MM.1S (cell line): ENCODE results near the gene RASSF3.

ENCODE experiments used
- DNase-seq: peaks from one replicate; pipeline ENCODE4 v3.0.0-alpha.2; 2015
- H2AFZ ChIP-seq: fragments of 300-600 bp; sonication (generic); 2 replicates; pipeline ENCODE4 v1.6.0; 2016; ENCODE audit warnings: antibody characterized with exemption, low read length
- H3F3A ChIP-seq: fragments of 300-600 bp; sonication (generic); 2 replicates; pipeline ENCODE4 v1.6.1; 2016; ENCODE audit warnings: mild to moderate bottlenecking, antibody characterized with exemption, low read length, moderate library complexity, mixed read lengths; ENCODE audit not compliant: insufficient read depth
- H3K27ac ChIP-seq: fragments of 300-600 bp; sonication (generic); 2 replicates; pipeline ENCODE4 v1.5.1; 2016; ENCODE audit warnings: mild to moderate bottlenecking, low read length
- H3K27me3 ChIP-seq: fragments of 300-600 bp; sonication (generic); replicated peaks from 2 replicates; pipeline ENCODE4 v1.6.0; 2016; ENCODE audit warnings: low read length; ENCODE audit not compliant: insufficient read depth
- H3K36me3 ChIP-seq: fragments of 300-600 bp; sonication (generic); replicated peaks from 2 replicates; pipeline ENCODE4 v1.6.1; 2016; ENCODE audit warnings: mild to moderate bottlenecking, low read length, mixed read lengths; ENCODE audit not compliant: insufficient read depth
- H3K4me1 ChIP-seq: fragments of 300-600 bp; sonication (generic); 2 replicates; pipeline ENCODE4 v1.6.1; 2016; ENCODE audit warnings: low read length, mixed read lengths
- H3K4me2 ChIP-seq: fragments of 300-600 bp; sonication (generic); 2 replicates; pipeline ENCODE4 v1.6.0; 2016; ENCODE audit warnings: low read depth, low read length
- H3K4me3 ChIP-seq: fragments of 300-600 bp; sonication (generic); 2 replicates; pipeline ENCODE4 v1.5.1; 2016; ENCODE audit warnings: low read length, mixed read lengths
- H3K79me2 ChIP-seq: fragments of 300-600 bp; sonication (generic); 2 replicates; pipeline ENCODE4 v1.6.1; 2016; ENCODE audit warnings: mixed run types, low read length, mixed read lengths
- H3K9ac ChIP-seq: fragments of 300-600 bp; sonication (generic); 2 replicates; pipeline ENCODE4 v1.6.1; 2016; ENCODE audit warnings: low read length, mixed read lengths
- H3K9me2 ChIP-seq: fragments of 300-600 bp; sonication (generic); replicated peaks from 2 replicates; pipeline ENCODE4 v1.6.1; 2016; ENCODE audit warnings: mild to moderate bottlenecking, low read length, mixed read lengths; ENCODE audit not compliant: insufficient read depth
- H3K9me3 ChIP-seq: fragments of 300-600 bp; sonication (generic); replicated peaks from 2 replicates; pipeline ENCODE4 v1.6.1; 2016; ENCODE audit warnings: mild to moderate bottlenecking, low read length, mixed read lengths; ENCODE audit not compliant: insufficient read depth
- H4K20me1 ChIP-seq: fragments of 300-600 bp; sonication (generic); 2 replicates; pipeline ENCODE4 v1.6.1; 2016; ENCODE audit warnings: mild to moderate bottlenecking, low read length, moderate library complexity, mixed read lengths; ENCODE audit not compliant: insufficient read depth
- EZH2 ChIP-seq: fragments of 300-600 bp; sonication (generic); optimal IDR thresholded peaks from 2 replicates; pipeline ENCODE3; 2017; ENCODE audit warnings: low read depth, mild to moderate bottlenecking, antibody characterized with exemption, low read length, mixed read lengths
- EZH2phosphoT487 ChIP-seq: fragments of 300-600 bp; sonication (generic); IDR thresholded peaks from 2 replicates; pipeline ENCODE4 v1.6.1; 2018; ENCODE audit warnings: antibody characterized with exemption, low read length
- TF ChIP-seq, protein P1 (sequence below): fragments of 300-600 bp; sonication (generic); IDR thresholded peaks from 2 replicates; pipeline ENCODE4 v1.5.1; 2016; ENCODE audit warnings: antibody characterized with exemption, low read length, mixed read lengths

RASSF3 gene

GRCh38 chr12:64670019-64670418 lies 59.7 kb downstream of the RASSF3 start:
- peaks cover 63% of the 10 kb centered on the region for H3K79me2 ChIP-seq
- H3K4me2 ChIP-seq, result peak overlapping the region; percentile 89
- peak overlapping the region; percentile 64; the same call in 1 of the 2 replicates for H3K9ac ChIP-seq
- H4K20me1 ChIP-seq, result no peaks in the 10 kb centered on the region
- peak overlapping the region; percentile 92; the same call in 1 of the 2 replicates for H3K27ac ChIP-seq
- H3K27me3 ChIP-seq, result no peaks in the 10 kb centered on the region
- no peak for TF ChIP-seq EZH2phosphoT487
- TF ChIP-seq, protein P1, sequence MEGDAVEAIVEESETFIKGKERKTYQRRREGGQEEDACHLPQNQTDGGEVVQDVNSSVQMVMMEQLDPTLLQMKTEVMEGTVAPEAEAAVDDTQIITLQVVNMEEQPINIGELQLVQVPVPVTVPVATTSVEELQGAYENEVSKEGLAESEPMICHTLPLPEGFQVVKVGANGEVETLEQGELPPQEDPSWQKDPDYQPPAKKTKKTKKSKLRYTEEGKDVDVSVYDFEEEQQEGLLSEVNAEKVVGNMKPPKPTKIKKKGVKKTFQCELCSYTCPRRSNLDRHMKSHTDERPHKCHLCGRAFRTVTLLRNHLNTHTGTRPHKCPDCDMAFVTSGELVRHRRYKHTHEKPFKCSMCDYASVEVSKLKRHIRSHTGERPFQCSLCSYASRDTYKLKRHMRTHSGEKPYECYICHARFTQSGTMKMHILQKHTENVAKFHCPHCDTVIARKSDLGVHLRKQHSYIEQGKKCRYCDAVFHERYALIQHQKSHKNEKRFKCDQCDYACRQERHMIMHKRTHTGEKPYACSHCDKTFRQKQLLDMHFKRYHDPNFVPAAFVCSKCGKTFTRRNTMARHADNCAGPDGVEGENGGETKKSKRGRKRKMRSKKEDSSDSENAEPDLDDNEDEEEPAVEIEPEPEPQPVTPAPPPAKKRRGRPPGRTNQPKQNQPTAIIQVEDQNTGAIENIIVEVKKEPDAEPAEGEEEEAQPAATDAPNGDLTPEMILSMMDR, result 0 out of 2 replicates have a peak, but pooled peaks have one; percentile 11
- H2AFZ ChIP-seq, result no peak overlapping the region
- no peaks in the 10 kb centered on the region for H3K36me3 ChIP-seq
- DNase-seq, result peak; percentile 38
- no peaks in the 10 kb centered on the region for H3K9me3 ChIP-seq
- no peaks in the 10 kb centered on the region for H3K9me2 ChIP-seq
- H3K4me3 ChIP-seq, result peak overlapping the region; percentile 67
- peaks cover 51% of the 10 kb centered on the region for H3K4me1 ChIP-seq
- H3F3A ChIP-seq, result peaks cover 45% of the 10 kb centered on the region

GRCh38 chr12:64670919-64671639 lies 60.8 kb downstream of the RASSF3 start:
- Histone ChIP-seq H3K79me2 (peaks cover 69% of the 10 kb centered on the region), H3K36me3 (no peaks in the 10 kb centered on the region), H3K9ac (no peak overlapping the region), H3K9me3 (no peaks in the 10 kb centered on the region), H3K27me3 (no peaks in the 10 kb centered on the region), H3K4me1 (peaks cover 43% of the 10 kb centered on the region), H4K20me1 (no peaks in the 10 kb centered on the region), H2AFZ (no peak overlapping the region), H3K4me3 (no peak overlapping the region), H3K9me2 (no peaks in the 10 kb centered on the region), H3F3A (peaks cover 37% of the 10 kb centered on the region), H3K27ac (no peak overlapping the region), H3K4me2 (no peak overlapping the region)
- DNase-seq, result no peak
- TF ChIP-seq EZH2 (no peak), EZH2phosphoT487 (no peak)
- TF ChIP-seq, protein P1, result no peak

- Histone ChIP-seq H3K79me2 (peaks cover 66% of the 10 kb centered on the region), H3K4me2 (no peak overlapping the region)
- no peak for DNase-seq
These were observed 61.4 kb downstream of the RASSF3 start for GRCh38 chr12:64671681-64672080.

More at GRCh38 chr12:64671681-64672080, 61.4 kb downstream of the RASSF3 start:
- Histone ChIP-seq H3F3A (peaks cover 31% of the 10 kb centered on the region), H3K9ac (no peak overlapping the region), H3K36me3 (no peaks in the 10 kb centered on the region), H2AFZ (no peak overlapping the region), H3K27me3 (no peaks in the 10 kb centered on the region), H3K9me2 (no peaks in the 10 kb centered on the region), H4K20me1 (no peaks in the 10 kb centered on the region), H3K27ac (no peak overlapping the region), H3K4me3 (no peak overlapping the region), H3K4me1 (peaks cover 39% of the 10 kb centered on the region), H3K9me3 (no peaks in the 10 kb centered on the region)
- TF ChIP-seq, protein P1, result no peak
- no peak for TF ChIP-seq EZH2
- TF ChIP-seq EZH2phosphoT487, result no peak
